Endothelial cell of umbilical vein (primary cell): Measurements from ENCODE around the gene SYNJ2BP. TPM values are rescaled to one million over a fixed set of nuclear protein-coding genes. Genes with fewer than 3 reads are reported as not detected.
A peak's percentile ranks its signal among the peaks of the same experiment; 100 is the strongest.

Experiments used
- Bru-seq: library from RNA; stranded (reverse); fragments of 400-500 nt; gene quantifications from one replicate; lab custom pipeline; 2021; lab: Mats Ljungman, UMichigan
- BruChase-seq, 2 experiments: library from RNA; stranded (reverse); fragments of 400-500 nt; gene quantifications; one replicate each; lab custom pipeline; 2021; lab: Mats Ljungman, UMichigan
- BruUV-seq: library from RNA; stranded (reverse); fragments of 400-500 nt; replicated peaks from 2 replicates; lab custom pipeline; 2021; lab: Mats Ljungman, UMichigan
- CTCF ChIA-PET: fragments of 300-600, 350-600 bp; sonication (Branson Sonifier 250); formaldehyde crosslinking; loops from one replicate; lab custom pipeline; 2021; ENCODE audit warnings: antibody characterized with exemption, inconsistent platforms; lab: Charles Lee
- POLR2A ChIA-PET: fragments of 300-600, 350-600 bp; sonication (Branson Sonifier 250); formaldehyde crosslinking; loops from one replicate; lab custom pipeline; 2021; ENCODE audit warnings: antibody characterized with exemption, inconsistent platforms; lab: Charles Lee
- DNase-seq: peaks from one replicate; pipeline ENCODE4 v3.0.0-alpha.2; 2011; ENCODE audit warnings: low read depth, low spot score
- FAIRE-seq: peaks from 2 replicates; lab custom pipeline; 2011; peaks lifted over from hg19 to GRCh38; lab: Jason Lieb, UNC
- H2AFZ ChIP-seq: 2 replicates; pipeline ENCODE4 v1.6.0; 2012; ENCODE audit warnings: low read depth, low read length, control low read depth, inconsistent platforms
- H3K27ac ChIP-seq: 2 replicates; pipeline ENCODE4 v1.5.1; 2011; ENCODE audit warnings: low read depth, mild to moderate bottlenecking, control low read depth, low read length, moderate library complexity; ENCODE audit not compliant: insufficient read depth
- H3K27me3 ChIP-seq, 2 experiments: 2 replicates each; pipeline versions ENCODE4 v1.6.0 to v1.6.1; 2011; ENCODE audit warnings: low read length in 2 of 2, mixed read lengths in 1 of 2; ENCODE audit not compliant: control insufficient read depth in 2 of 2, insufficient read depth in 2 of 2
- H3K36me3 ChIP-seq, 2 experiments: 2 replicates in 1 of 2; 3 replicates in 1 of 2; pipeline ENCODE4 v1.5.1; 2011; ENCODE audit warnings: low read length in 2 of 2, mild to moderate bottlenecking in 1 of 2, moderate library complexity in 1 of 2; ENCODE audit not compliant: control insufficient read depth in 2 of 2, insufficient read depth in 2 of 2; ENCODE audit errors: extremely low read depth in 1 of 2
- H3K4me1 ChIP-seq: 3 replicates; pipeline ENCODE4 v1.5.1; 2011; ENCODE audit warnings: mild to moderate bottlenecking, low read length; ENCODE audit not compliant: control insufficient read depth, insufficient read depth; ENCODE audit errors: extremely low read depth
- H3K4me2 ChIP-seq: 2 replicates; pipeline ENCODE4 v1.6.1; 2011; ENCODE audit warnings: low read length, control low read depth, mixed read lengths; ENCODE audit not compliant: insufficient read depth
- H3K4me3 ChIP-seq, 3 experiments: fragments of 200-600 bp in 1 of 3; sonication (generic), shearing (Covaris generic) in 1 of 3; replicated peaks in 1 of 3; 2 replicates each; pipeline ENCODE4 v1.5.1; 2011 to 2016; ENCODE audit warnings: control low read depth in 3 of 3, low read length in 3 of 3, mild to moderate bottlenecking in 2 of 3, inconsistent platforms in 1 of 3, low read depth in 1 of 3, moderate library complexity in 1 of 3; ENCODE audit not compliant: insufficient read depth in 1 of 3
- H3K79me2 ChIP-seq: 2 replicates; pipeline ENCODE4 v1.6.0; 2012; ENCODE audit warnings: low read length, inconsistent platforms; ENCODE audit not compliant: control insufficient read depth, insufficient read depth
- H3K9ac ChIP-seq: replicated peaks from 2 replicates; pipeline ENCODE3; 2011; ENCODE audit warnings: low read length, control low read depth; ENCODE audit not compliant: insufficient read depth; ENCODE audit errors: extremely low read depth
- H3K9me1 ChIP-seq: replicated peaks from 3 replicates; pipeline ENCODE4 v1.6.0; 2011; ENCODE audit warnings: mild to moderate bottlenecking, low read length; ENCODE audit not compliant: control insufficient read depth, insufficient read depth; ENCODE audit errors: extremely low read depth
- H3K9me3 ChIP-seq: replicated peaks from 2 replicates; pipeline ENCODE4 v1.5.1; 2012; ENCODE audit warnings: low read length, inconsistent platforms; ENCODE audit not compliant: control insufficient read depth, insufficient read depth
- H4K20me1 ChIP-seq: replicated peaks from 2 replicates; pipeline ENCODE3; 2011; ENCODE audit warnings: mild to moderate bottlenecking, low read length; ENCODE audit not compliant: control insufficient read depth, insufficient read depth; ENCODE audit errors: extremely low read depth
- CTCF ChIP-seq, 2 donors: IDR thresholded peaks; 1 replicate in 1 of 2; 2 replicates in 1 of 2; pipeline ENCODE4 v1.5.1; 2011; ENCODE audit warnings: low read length in 2 of 2, mild to moderate bottlenecking in 2 of 2, moderate library complexity in 2 of 2, control low read depth in 1 of 2, inconsistent platforms in 1 of 2, low read depth in 1 of 2; ENCODE audit not compliant: insufficient read depth in 1 of 2; ENCODE audit errors: extremely low read depth in 1 of 2
- EZH2 ChIP-seq: IDR thresholded peaks from 2 replicates; pipeline ENCODE4 v1.6.1; 2012; ENCODE audit warnings: borderline replicate concordance, low read depth, mild to moderate bottlenecking, moderate library complexity, low read length, inconsistent platforms; ENCODE audit not compliant: severe bottlenecking
- FOS ChIP-seq: IDR thresholded peaks from 2 replicates; pipeline ENCODE4 v1.6.1; 2011; ENCODE audit warnings: mild to moderate bottlenecking, low read length, moderate library complexity, borderline replicate concordance; ENCODE audit not compliant: insufficient read depth
- GATA2 ChIP-seq: IDR thresholded peaks from 2 replicates; pipeline ENCODE4 v1.7.0; 2011; ENCODE audit warnings: low read depth, mild to moderate bottlenecking, moderate library complexity, mixed read lengths, low read length; ENCODE audit not compliant: insufficient read length, insufficient read depth
- JUN ChIP-seq: IDR thresholded peaks from 2 replicates; pipeline ENCODE4 v1.6.1; 2011; ENCODE audit warnings: borderline replicate concordance, low read depth; ENCODE audit not compliant: insufficient read length, insufficient read depth
- MYC ChIP-seq: IDR thresholded peaks from one replicate; pipeline ENCODE4 v1.6.1; 2011; ENCODE audit warnings: mild to moderate bottlenecking, low read depth, low read length
- POLR2A ChIP-seq: IDR thresholded peaks from 2 replicates; pipeline ENCODE4 v1.6.1; 2012; ENCODE audit warnings: low read depth, mild to moderate bottlenecking, control low read depth, low read length
- POLR2AphosphoS5 ChIP-seq: IDR thresholded peaks from 2 replicates; pipeline ENCODE4 v1.6.1; 2012; ENCODE audit warnings: low read depth, mild to moderate bottlenecking, control low read depth, low read length, moderate library complexity; ENCODE audit not compliant: insufficient read depth
- dilution Hi-C: fragments of 300-500 bp; cut with MboI; formaldehyde crosslinking; loops from one replicate; pipeline ENCODE4 v1.15.0; 2019; ENCODE audit warnings: low sequenced_read_pairs; ENCODE audit not compliant: extremely low pct_ligation_motif_present
- intact Hi-C: fragments of 100-400 bp; cut with micrococcal nuclease; formaldehyde crosslinking; loops from one replicate; pipeline ENCODE4 v1.10.0; 2022
- long read RNA-seq: library from polyadenylated mRNA; stranded (forward); transcript quantifications from one replicate; pipeline ENCODE4 v2.0.0, GENCODE V29; 2021
- polyA minus RNA-seq, 3 experiments: library from RNA; depleted of rRNA, polyadenylated mRNA; stranded (reverse); fragments of >200 nt; gene quantifications; 1 replicate in 1 of 3; 2 replicates in 2 of 3; pipeline ENCODE4 v1.2.3, GENCODE V29; 2011
- polyA plus RNA-seq, 4 experiments: library from polyadenylated mRNA; depleted of rRNA in 3 of 4; stranded (reverse) in 3 of 4; unstranded in 1 of 4; fragments of >200 nt; gene quantifications; 2 replicates each; pipeline versions ENCODE4 v1.2.1 to v1.2.3, GENCODE V29; 2011 to 2012; ENCODE audit warnings: missing spikeins in 1 of 4
- total RNA-seq: library from RNA; stranded (reverse); gene quantifications from 2 replicates; pipeline ENCODE4 v1.2.3, GENCODE V29; 2021
- TF ChIP-seq, protein P1 (sequence below): IDR thresholded peaks from 2 replicates; pipeline ENCODE4 v1.6.1; 2011; ENCODE audit not compliant: insufficient read depth, insufficient read length

Gene SYNJ2BP
- total RNA-seq (26.9 and 27.7 TPM in 2 replicates), polyA plus RNA-seq (7.5 and 13.1 TPM in 2 replicates), polyA minus RNA-seq (16.4 and 20.2 TPM in 2 replicates), Bru-seq, nascent RNA (percentile 83 among the genes with signal in this experiment), BruChase-seq, experiment 1, labeled RNA remaining after a 6-hour chase (percentile 99 among the genes with signal in this experiment), BruChase-seq, experiment 2, labeled RNA remaining after a 2-hour chase (percentile 98 among the genes with signal in this experiment)
- 11.3 and 11.6 TPM in 2 replicates for polyA plus RNA-seq (2011; cell fraction: cytosol; rRNA removed)
- 11.1 and 14.9 TPM in 2 replicates for polyA plus RNA-seq (2011; cell fraction: nucleus; rRNA removed)
- polyA plus RNA-seq (2012), result 13.5 and 19.4 TPM in 2 replicates
- 12.5 TPM for polyA minus RNA-seq (2011; cell fraction: cytosol; rRNA and poly(A)+ RNA removed)
- polyA minus RNA-seq (2011; cell fraction: nucleus; rRNA and poly(A)+ RNA removed), result 7.4 and 10.8 TPM in 2 replicates
- long read RNA-seq, full-length matches to known transcripts, result 17 of 30 reads
- long read RNA-seq, partial matches to known transcripts, result 1 of 30 reads
- long read RNA-seq, other reads (novel, unspliced or antisense), result 12 of 30 reads

DNA sequence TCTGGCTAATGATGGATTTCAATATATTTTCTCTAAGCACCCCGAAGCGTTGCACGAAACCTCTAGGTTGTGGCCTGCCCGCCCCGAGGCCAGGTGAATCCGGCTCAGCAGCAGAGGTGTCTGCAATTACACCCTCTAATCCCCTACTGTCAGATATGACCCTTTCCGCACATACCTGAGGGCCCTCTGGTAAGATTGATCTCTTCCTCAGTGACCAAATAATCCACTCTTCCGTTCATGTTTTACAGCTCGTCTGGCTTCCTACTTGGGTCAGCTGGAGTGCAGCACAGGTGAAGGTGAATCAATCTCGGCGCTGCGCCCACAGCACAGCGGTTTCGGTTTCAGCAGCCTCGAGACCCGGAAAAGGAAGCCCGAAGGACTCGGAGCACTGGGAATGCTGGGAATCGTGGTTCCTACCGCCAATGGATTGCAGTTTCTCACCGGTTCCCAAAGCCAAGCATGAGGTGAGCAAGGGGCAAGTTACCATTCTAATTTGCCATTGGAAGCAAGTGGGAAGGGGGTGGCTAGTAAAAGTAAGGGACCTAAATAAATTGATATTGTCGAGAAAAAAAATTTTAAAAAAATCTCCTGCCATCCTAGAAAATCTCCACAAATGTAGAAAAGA lies at the start of gene SYNJ2BP:
Gene SYNJ2BP, minus strand, starts transcription at position 366 of the 625 bp plus-strand sequence. Its CDS starts 127 bp downstream, at position 239.
- H2AFZ ChIP-seq, result peak within 1 kb of the TSS; percentile 97
- H3K9me1 ChIP-seq, result no peaks in the 10 kb centered on the region
- intact Hi-C loops, result loop anchor here (1.0 kb wide), 1 partner anchor 58 kb away; the partner anchor contains the start of gene COX16
- H3K9ac ChIP-seq, result peak within 1 kb of the TSS; percentile 76
- no peaks in the 10 kb centered on the region for H3K9me3 ChIP-seq
- peak within 1 kb of the TSS; percentile 71 to 95 (median 92) for H3K4me3 ChIP-seq
- TF ChIP-seq, protein P1, sequence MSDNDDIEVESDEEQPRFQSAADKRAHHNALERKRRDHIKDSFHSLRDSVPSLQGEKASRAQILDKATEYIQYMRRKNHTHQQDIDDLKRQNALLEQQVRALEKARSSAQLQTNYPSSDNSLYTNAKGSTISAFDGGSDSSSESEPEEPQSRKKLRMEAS, result no peak
- TF ChIP-seq GATA2 (no peak), POLR2AphosphoS5 (no peak), CTCF (IDR thresholded peaks at IDR 0.05; ENCODE audit: extremely low read depth in 1 of 2, insufficient read depth in 1 of 2, low read depth in 1 of 2, low read length in 2 of 2) (no peak), MYC (no peak), EZH2 (no peak), JUN (no peak), POLR2A (no peak), FOS (no peak)
- no peaks in the 10 kb centered on the region for H4K20me1 ChIP-seq
- POLR2A ChIA-PET, result no interaction called here
- DNase-seq (peak; percentile 74), FAIRE-seq (peak; percentile 98)
- CTCF ChIA-PET, result interaction anchor here (1.0 kb wide), 1 partner anchor 20 kb away, joined by 3 read pairs; no protein-coding TSS in a partner anchor
- H3K27ac ChIP-seq, result peak within 1 kb of the TSS; percentile 45
- no TSS peak for BruUV-seq
- H3K79me2 ChIP-seq, result peaks cover 19% of the 10 kb centered on the region
- peak within 1 kb of the TSS; percentile 58 for H3K4me2 ChIP-seq
- no peaks in the 10 kb centered on the region for H3K27me3 ChIP-seq
- H3K36me3 ChIP-seq, result no peaks in the 10 kb centered on the region
- dilution Hi-C loops, result no loop called here
- peaks cover 5% of the 10 kb centered on the region for H3K4me1 ChIP-seq
